A549 (cell line): ENCODE measurements around the gene TMEM39B. TPM values are rescaled to one million over a fixed set of nuclear protein-coding genes. Genes with fewer than 3 reads are reported as not detected.

Experiments used
- ATAC-seq, 2 experiments: fragments of 200-7000 bp in 1 of 2; fragments of >200 bp in 1 of 2; cut with Nextera tagmentation in 1 of 2; cut with Tn5 transposase in 1 of 2; 3 replicates each; pipeline versions ENCODE4 v1.8.0 to v1.9.1; 2018 to 2020; ENCODE audit warnings: mild to moderate bottlenecking in 1 of 2, moderate library complexity in 1 of 2
- CTCF ChIA-PET: fragments of 300-600 bp; sonication (Branson Sonifier 250); formaldehyde crosslinking; extraction: SDS; loops from one replicate; lab custom pipeline; 2021; ENCODE audit warnings: antibody characterized with exemption, inconsistent platforms; lab: Yijun Ruan, JAX
- POLR2A ChIA-PET: fragments of 350-600 bp; formaldehyde crosslinking; extraction: SDS; loops from one replicate; lab custom pipeline; 2021; ENCODE audit warnings: antibody characterized with exemption, inconsistent platforms; lab: Yijun Ruan, JAX
- DNase-seq, 2 experiments: peaks; one replicate each; pipeline versions ENCODE4 v3.0.0 to v3.0.0-alpha.2; 2011 to 2016; ENCODE audit warnings: low read depth in 1 of 2, low spot score in 1 of 2
- FAIRE-seq: peaks from 2 replicates; lab custom pipeline; 2011; peaks lifted over from hg19 to GRCh38; lab: Jason Lieb, UNC
- H3K27ac ChIP-seq, 2 experiments: fragments of >200 bp; sonication (Bioruptor Twin); formaldehyde crosslinking; 3 replicates each; pipeline ENCODE4 v1.5.1; 2016 to 2017
- H3K4me1 ChIP-seq: fragments of >200 bp; sonication (Bioruptor Twin); formaldehyde crosslinking; 3 replicates; pipeline ENCODE4 v1.6.1; 2016
- H3K4me2 ChIP-seq: fragments of >200 bp; sonication (Bioruptor Twin); formaldehyde crosslinking; 3 replicates; pipeline ENCODE4 v1.6.1; 2016
- H3K4me3 ChIP-seq: fragments of >200 bp; sonication (Bioruptor Twin); formaldehyde crosslinking; 3 replicates; pipeline ENCODE4 v1.5.1; 2016
- H3K9me3 ChIP-seq: fragments of >200 bp; sonication (Bioruptor Twin); formaldehyde crosslinking; 3 replicates; pipeline ENCODE4 v1.6.1; 2016
- ATOH8 ChIP-seq: fragments of 250-450 bp; sonication (Bioruptor Pico); IDR thresholded peaks from 2 replicates; pipeline ENCODE4 v1.5.0; 2020; ENCODE audit warnings: low read depth, mild to moderate bottlenecking, moderate library complexity
- BHLHE40 ChIP-seq: IDR thresholded peaks from 2 replicates; pipeline ENCODE4 v1.6.1; 2012; ENCODE audit warnings: low read depth, low read length, inconsistent platforms
- CBX8 ChIP-seq: fragments of 200-600 bp; sonication (generic); IDR thresholded peaks from 2 replicates; pipeline ENCODE4 v1.6.1; 2016
- CHD4 ChIP-seq: fragments of 200-600 bp; sonication (generic); IDR thresholded peaks from 2 replicates; pipeline ENCODE4 v1.6.1; 2016; ENCODE audit warnings: antibody characterized with exemption, mild to moderate bottlenecking, borderline replicate concordance
- EHF ChIP-seq: fragments of 250-450 bp; sonication (Bioruptor Pico); IDR thresholded peaks from 2 replicates; pipeline ENCODE4 v1.5.0; 2020; ENCODE audit warnings: mild to moderate bottlenecking
- ELK1 ChIP-seq: fragments of 150-350 bp; IDR thresholded peaks from 2 replicates; pipeline ENCODE4 v1.6.1; 2014; ENCODE audit warnings: low read depth, mild to moderate bottlenecking, low read length
- ESRRA ChIP-seq: fragments of 150-350 bp; IDR thresholded peaks from 2 replicates; pipeline ENCODE4 v1.6.1; 2014; ENCODE audit warnings: mild to moderate bottlenecking, low read length, borderline replicate concordance
- FOSL2 ChIP-seq, 2 experiments: fragments of 450-650 bp in 1 of 2; fragments of >200 bp in 1 of 2; sonication (Bioruptor Twin) in 1 of 2; formaldehyde crosslinking; IDR thresholded peaks; 2 replicates each; pipeline versions ENCODE4 v1.5.0 to v1.6.1; 2016 to 2020; ENCODE audit warnings: mild to moderate bottlenecking in 1 of 2, moderate library complexity in 1 of 2
- HEYL ChIP-seq: fragments of 250-450 bp; sonication (Bioruptor Pico); IDR thresholded peaks from 2 replicates; pipeline ENCODE4 v1.8.0; 2021; ENCODE audit warnings: mild to moderate bottlenecking, moderate library complexity
- HOXA7 ChIP-seq: fragments of 250-450 bp; sonication (Bioruptor Pico); IDR thresholded peaks from 2 replicates; pipeline ENCODE4 v1.5.0; 2020; ENCODE audit warnings: mild to moderate bottlenecking, moderate library complexity
- JUN ChIP-seq, 2 experiments: fragments of >200 bp; sonication (Bioruptor Twin); formaldehyde crosslinking; IDR thresholded peaks; 2 replicates in 1 of 2; 3 replicates in 1 of 2; pipeline ENCODE4 v1.6.1; 2016 to 2017
- KDM1A ChIP-seq: fragments of 200-600 bp; sonication (generic); IDR thresholded peaks from 2 replicates; pipeline ENCODE4 v1.6.1; 2016; ENCODE audit warnings: low read depth, mild to moderate bottlenecking
- KDM5A ChIP-seq: fragments of 200-600 bp; sonication (generic); IDR thresholded peaks from 2 replicates; pipeline ENCODE4 v1.6.1; 2016; ENCODE audit warnings: antibody characterized with exemption, mild to moderate bottlenecking
- MAFK ChIP-seq: fragments of 450-650 bp; IDR thresholded peaks from 2 replicates; pipeline ENCODE4 v1.6.1; 2014; ENCODE audit not compliant: partially characterized antibody
- MAZ ChIP-seq: fragments of 150-350 bp; IDR thresholded peaks from 2 replicates; pipeline ENCODE4 v1.6.1; 2014; ENCODE audit warnings: antibody characterized with exemption, low read depth, low read length, borderline replicate concordance
- MYC ChIP-seq: IDR thresholded peaks from 2 replicates; pipeline ENCODE4 v1.6.1; 2012; ENCODE audit warnings: mild to moderate bottlenecking, inconsistent platforms, low read length, improper control_type of control experiment, borderline replicate concordance
- NFE2L2 ChIP-seq: fragments of 150-350 bp; conservative IDR thresholded peaks from 2 replicates; pipeline ENCODE4 v1.6.1; 2014; ENCODE audit warnings: low read length
- PHF8 ChIP-seq: fragments of 200-600 bp; sonication (generic); IDR thresholded peaks from 2 replicates; pipeline ENCODE4 v1.6.1; 2016; ENCODE audit warnings: low read depth, mild to moderate bottlenecking, antibody characterized with exemption, moderate library complexity, borderline replicate concordance
- RARB ChIP-seq: fragments of 250-450 bp; sonication (Bioruptor Pico); IDR thresholded peaks from 2 replicates; pipeline ENCODE4 v1.8.0; 2021; ENCODE audit warnings: mild to moderate bottlenecking, moderate library complexity
- RNF2 ChIP-seq: fragments of 200-600 bp; sonication (generic); IDR thresholded peaks from 2 replicates; pipeline ENCODE4 v1.6.1; 2016; ENCODE audit warnings: low read depth, mild to moderate bottlenecking, antibody characterized with exemption, moderate library complexity, borderline replicate concordance
- SREBF2 ChIP-seq: fragments of 450-650 bp; IDR thresholded peaks from 2 replicates; pipeline ENCODE4 v1.6.1; 2014; ENCODE audit warnings: mild to moderate bottlenecking, moderate library complexity
- TP53 ChIP-seq: fragments of 250-450 bp; sonication (Bioruptor Pico); IDR thresholded peaks from 2 replicates; pipeline ENCODE4 v1.5.0; 2021; ENCODE audit warnings: mild to moderate bottlenecking, moderate library complexity
- ZSCAN20 ChIP-seq: fragments of 250-450 bp; sonication (Bioruptor Pico); IDR thresholded peaks from 2 replicates; pipeline ENCODE4 v1.8.0; 2022; ENCODE audit warnings: mild to moderate bottlenecking, moderate library complexity
- WGBS: methylation state at CpG from one replicate; pipeline ENCODE4 v1.1.6; 2017; ENCODE audit errors: missing lambda C conversion rate; 5-methylcytosine and 5-hydroxymethylcytosine counted together
- polyA plus RNA-seq, 4 experiments: library from polyadenylated mRNA; depleted of rRNA in 3 of 4; stranded (reverse); fragments of >200 nt; fragmentation: RNase III in 1 of 4; extraction: RNeasy Plus Mini Kit Qiagen cat#74134 plus additional on column Dnase treatment in 1 of 4; gene quantifications; 2 replicates in 3 of 4; 3 replicates in 1 of 4; pipeline ENCODE4 v1.2.3, GENCODE V29; 2011 to 2017
- TF ChIP-seq, protein P1 (sequence below): fragments of >200 bp; sonication (Bioruptor Twin); formaldehyde crosslinking; IDR thresholded peaks from 3 replicates; pipeline ENCODE4 v1.5.1; 2016

The TMEM39B gene
- polyA plus RNA-seq, 2 of the 4 experiments (the other 2 are of a cell fraction) = 8.5 to 10.8 TPM

GRCh38 chr1:32114420-32114819 is 41.7 kb downstream of the TMEM39B start:
- 78% methylated on average over 2 of the region's 2 CpGs for WGBS
- no peak for ATAC-seq

DNA sequence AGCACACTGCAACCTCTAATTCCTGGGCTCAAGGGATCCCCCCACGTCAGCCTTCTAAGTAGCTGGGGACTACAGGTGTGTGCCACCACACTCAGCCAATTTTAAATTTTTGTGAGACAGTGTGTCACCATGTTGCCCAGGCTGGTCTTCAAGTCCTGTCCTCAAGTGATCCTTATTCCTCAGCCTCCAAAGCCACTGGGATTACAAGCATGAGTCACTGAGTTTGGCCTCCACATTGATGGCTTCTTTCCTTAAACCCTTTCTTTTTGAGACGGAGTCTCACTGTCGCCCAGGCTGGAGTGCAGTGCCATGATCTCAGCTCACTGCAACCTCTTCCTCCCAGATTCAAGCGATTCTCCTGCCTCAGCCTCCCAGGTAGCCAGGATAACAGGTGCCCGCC is 42.8 kb downstream of the TMEM39B start:
- H3K4me1 ChIP-seq = no peaks in the 10 kb centered on the region
- no peak for ATAC-seq
- H3K27ac ChIP-seq = no peak overlapping the region
- no peak for FAIRE-seq
- TF ChIP-seq HOXA7 (CRISPR knock-in tag) = no peak
- no peak for TF ChIP-seq ATOH8 (CRISPR knock-in tag)
- TF ChIP-seq KDM1A = no peak
- TF ChIP-seq NFE2L2 = no peak
- TF ChIP-seq SREBF2 = no peak
- no peak for TF ChIP-seq KDM5A
- TF ChIP-seq BHLHE40 = no peak
- no peak for TF ChIP-seq MAFK
- TF ChIP-seq RARB (CRISPR knock-in tag) = no peak
- no peak for TF ChIP-seq EHF (CRISPR knock-in tag)
- TF ChIP-seq, protein P1, sequence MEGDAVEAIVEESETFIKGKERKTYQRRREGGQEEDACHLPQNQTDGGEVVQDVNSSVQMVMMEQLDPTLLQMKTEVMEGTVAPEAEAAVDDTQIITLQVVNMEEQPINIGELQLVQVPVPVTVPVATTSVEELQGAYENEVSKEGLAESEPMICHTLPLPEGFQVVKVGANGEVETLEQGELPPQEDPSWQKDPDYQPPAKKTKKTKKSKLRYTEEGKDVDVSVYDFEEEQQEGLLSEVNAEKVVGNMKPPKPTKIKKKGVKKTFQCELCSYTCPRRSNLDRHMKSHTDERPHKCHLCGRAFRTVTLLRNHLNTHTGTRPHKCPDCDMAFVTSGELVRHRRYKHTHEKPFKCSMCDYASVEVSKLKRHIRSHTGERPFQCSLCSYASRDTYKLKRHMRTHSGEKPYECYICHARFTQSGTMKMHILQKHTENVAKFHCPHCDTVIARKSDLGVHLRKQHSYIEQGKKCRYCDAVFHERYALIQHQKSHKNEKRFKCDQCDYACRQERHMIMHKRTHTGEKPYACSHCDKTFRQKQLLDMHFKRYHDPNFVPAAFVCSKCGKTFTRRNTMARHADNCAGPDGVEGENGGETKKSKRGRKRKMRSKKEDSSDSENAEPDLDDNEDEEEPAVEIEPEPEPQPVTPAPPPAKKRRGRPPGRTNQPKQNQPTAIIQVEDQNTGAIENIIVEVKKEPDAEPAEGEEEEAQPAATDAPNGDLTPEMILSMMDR = no peak
- TF ChIP-seq ESRRA = no peak
- TF ChIP-seq TP53 (CRISPR knock-in tag) = no peak
- no peak for TF ChIP-seq PHF8
- no peak for TF ChIP-seq HEYL
- no peak for TF ChIP-seq FOSL2 (IDR thresholded peaks at IDR 0.05)
- TF ChIP-seq FOSL2 (CRISPR knock-in tag; IDR thresholded peaks at IDR 0.05) = no peak
- no peak for TF ChIP-seq JUN (IDR thresholded peaks at IDR 0.05)
- TF ChIP-seq CHD4 = no peak
- TF ChIP-seq CBX8 = no peak
- no peak for TF ChIP-seq RNF2
- no peaks in the 10 kb centered on the region for H3K9me3 ChIP-seq
- ChIA-PET CTCF (interaction anchor here (1.4 kb wide), 1 partner anchor 8 kb away, joined by 3 read pairs; the partner anchor contains the start of gene KPNA6), POLR2A (no interaction called here)
- DNase-seq = no peak
- 98% methylated on average over 5 of the region's 5 CpGs for WGBS
- no peak overlapping the region for H3K4me2 ChIP-seq
- H3K4me3 ChIP-seq = no peak overlapping the region

More at GRCh38 chr1:32114420-32114819, 41.7 kb downstream of the TMEM39B start:
- Histone ChIP-seq H3K4me3 (no peak overlapping the region), H3K27ac (no peak overlapping the region)
- FAIRE-seq = no peak
- CTCF ChIA-PET = interaction anchor here (0.7 kb wide), 1 partner anchor 19 kb away, joined by 3 read pairs; no protein-coding TSS in a partner anchor
- TF ChIP-seq ELK1 = no peak
- TF ChIP-seq MYC = no peak
- no peak for TF ChIP-seq SREBF2
- TF ChIP-seq HEYL = no peak
- TF ChIP-seq ZSCAN20 (CRISPR knock-in tag) = no peak
- TF ChIP-seq EHF (CRISPR knock-in tag) = no peak
- TF ChIP-seq JUN (IDR thresholded peaks at IDR 0.05) = no peak
- no peak for TF ChIP-seq MAZ
- TF ChIP-seq MAFK = no peak
- TF ChIP-seq, all 56 proteins: peak for 0
- no peak for DNase-seq
- Histone ChIP-seq H3K4me1 (peaks cover 7% of the 10 kb centered on the region; the same call in 1 of the 3 replicates), H3K4me2 (no peak overlapping the region), H3K9me3 (no peaks in the 10 kb centered on the region)
- POLR2A ChIA-PET = interaction anchor here (0.5 to 1.3 kb wide), 2 partner anchors 58 to 222 kb away, joined by 3 to 4 read pairs; partner anchors contain the start of gene MARCKSL1
